Gastrocnemius medialis (tissue), 4 donors: ENCODE data around the gene PTPN3.

Source experiments
- CTCF ChIP-seq, 5 experiments: fragments of 450-650 bp in 3 of 5; fragments of 200-600 bp in 2 of 5; sonication (generic) in 2 of 5; IDR thresholded peaks in 4 of 5; conservative IDR thresholded peaks in 1 of 5; 1 replicate in 4 of 5; 2 replicates in 1 of 5; pipeline ENCODE4 v1.5.1; 2016 to 2019; ENCODE audit warnings: antibody characterized with exemption in 5 of 5, mild to moderate bottlenecking in 3 of 5, moderate library complexity in 3 of 5
- POLR2A ChIP-seq, 2 donors: fragments of 450-650 bp; IDR thresholded peaks; one replicate each; pipeline ENCODE4 v1.6.1; 2017; ENCODE audit warnings: antibody characterized with exemption in 2 of 2, mild to moderate bottlenecking in 2 of 2, moderate library complexity in 2 of 2

GRCh38 chr9:109487247-109487646, 10.9 kb downstream of the PTPN3 start:
- TF ChIP-seq POLR2A (IDR thresholded peaks at IDR 0.05) = peak in 1 of 2 donors; percentile 17
- TF ChIP-seq CTCF (IDR thresholded peaks at IDR 0.05 in 4 of 5, conservative IDR thresholded peaks at IDR 0.05 in 1 of 5) = no peak
